HuH-7.5 (cell line): ENCODE results near the gene PRKCE.

ENCODE experiments used
- DNase-seq: peaks from one replicate; pipeline ENCODE4 v3.0.0; 2011; ENCODE audit warnings: low spot score

PRKCE gene

GRCh38 chr2:46120792-46121555, 469.5 kb downstream of the PRKCE start:
- no peak for DNase-seq

- DNase-seq, result no peak
Measured at GRCh38 chr2:46122318-46122976, 471.0 kb downstream of the PRKCE start.

- no peak for DNase-seq
Measured at GRCh38 chr2:46123013-46123412, 471.5 kb downstream of the PRKCE start.

- no peak for DNase-seq
Measured at GRCh38 chr2:46125798-46126197, 474.3 kb downstream of the PRKCE start.

GRCh38 chr2:46126571-46126970, 475.1 kb downstream of the PRKCE start:
- DNase-seq, result no peak

- no peak for DNase-seq
Measured at GRCh38 chr2:46127176-46127575, 475.7 kb downstream of the PRKCE start.

GRCh38 chr2:46130511-46130910, 479.0 kb downstream of the PRKCE start:
- DNase-seq, result no peak

- no peak for DNase-seq
Measured at GRCh38 chr2:46132996-46133395, 481.5 kb downstream of the PRKCE start.

GRCh38 chr2:46134531-46135227, 483.2 kb downstream of the PRKCE start:
- DNase-seq, result no peak

GRCh38 chr2:46135228-46135855, 483.9 kb downstream of the PRKCE start:
- no peak for DNase-seq

- no peak for DNase-seq
Measured at GRCh38 chr2:46135958-46136357, 484.5 kb downstream of the PRKCE start.

GRCh38 chr2:46136481-46136880, 485.0 kb downstream of the PRKCE start:
- no peak for DNase-seq

- no peak for DNase-seq
Measured at GRCh38 chr2:46136953-46137352, 485.5 kb downstream of the PRKCE start.

GRCh38 chr2:46142546-46143428, 491.3 kb downstream of the PRKCE start:
- DNase-seq, result no peak

GRCh38 chr2:46143429-46144132, 492.1 kb downstream of the PRKCE start:
- no peak for DNase-seq

- no peak for DNase-seq
Measured at GRCh38 chr2:46144133-46144800, 492.8 kb downstream of the PRKCE start.

GRCh38 chr2:46145017-46145416, 493.5 kb downstream of the PRKCE start:
- no peak for DNase-seq

- DNase-seq, result no peak
Measured at GRCh38 chr2:46145840-46146239, 494.4 kb downstream of the PRKCE start.

- DNase-seq, result no peak
Measured at GRCh38 chr2:46146866-46147502, 495.5 kb downstream of the PRKCE start.
